PC-3 (cell line): ENCODE measurements around the gene HDAC1.

Experiments used
- EZH2 ChIP-seq: fragments of 300-600 bp; sonication (generic); IDR thresholded peaks from one replicate; pipeline ENCODE4 v1.6.1; 2017; ENCODE audit warnings: antibody characterized with exemption, mild to moderate bottlenecking, low read length; ENCODE audit not compliant: unreplicated experiment
- EZH2phosphoT487 ChIP-seq: fragments of 300-600 bp; sonication (generic); IDR thresholded peaks from 2 replicates; pipeline ENCODE4 v1.6.1; 2018; ENCODE audit warnings: mild to moderate bottlenecking, antibody characterized with exemption, low read length, borderline replicate concordance
- TF ChIP-seq, protein P1 (sequence below): fragments of 300-600 bp; sonication (generic); conservative IDR thresholded peaks from 2 replicates; pipeline ENCODE4 v1.5.1; 2017; ENCODE audit warnings: antibody characterized with exemption, low read depth, mild to moderate bottlenecking, low read length

DNA sequence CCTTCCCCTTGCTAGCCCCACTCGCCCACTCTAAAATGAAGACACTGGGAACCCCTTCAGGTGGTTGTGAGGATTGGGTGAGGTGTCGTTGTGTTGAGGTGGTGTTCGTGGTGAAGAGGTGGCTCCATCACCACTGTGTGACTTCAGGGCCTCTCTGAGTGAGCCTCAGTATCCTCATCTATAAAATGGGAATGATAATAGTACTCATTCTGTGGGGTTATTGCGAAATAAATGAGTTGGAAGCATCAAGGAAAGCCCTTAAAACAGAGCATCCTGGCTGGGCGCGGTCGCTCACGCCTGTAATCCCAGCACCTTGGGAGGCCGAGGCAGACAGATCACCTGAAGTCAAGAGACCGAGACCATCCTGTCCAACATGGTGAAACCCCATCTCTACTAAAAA, 50.8 kb downstream of the HDAC1 start:
- TF ChIP-seq, protein P1, sequence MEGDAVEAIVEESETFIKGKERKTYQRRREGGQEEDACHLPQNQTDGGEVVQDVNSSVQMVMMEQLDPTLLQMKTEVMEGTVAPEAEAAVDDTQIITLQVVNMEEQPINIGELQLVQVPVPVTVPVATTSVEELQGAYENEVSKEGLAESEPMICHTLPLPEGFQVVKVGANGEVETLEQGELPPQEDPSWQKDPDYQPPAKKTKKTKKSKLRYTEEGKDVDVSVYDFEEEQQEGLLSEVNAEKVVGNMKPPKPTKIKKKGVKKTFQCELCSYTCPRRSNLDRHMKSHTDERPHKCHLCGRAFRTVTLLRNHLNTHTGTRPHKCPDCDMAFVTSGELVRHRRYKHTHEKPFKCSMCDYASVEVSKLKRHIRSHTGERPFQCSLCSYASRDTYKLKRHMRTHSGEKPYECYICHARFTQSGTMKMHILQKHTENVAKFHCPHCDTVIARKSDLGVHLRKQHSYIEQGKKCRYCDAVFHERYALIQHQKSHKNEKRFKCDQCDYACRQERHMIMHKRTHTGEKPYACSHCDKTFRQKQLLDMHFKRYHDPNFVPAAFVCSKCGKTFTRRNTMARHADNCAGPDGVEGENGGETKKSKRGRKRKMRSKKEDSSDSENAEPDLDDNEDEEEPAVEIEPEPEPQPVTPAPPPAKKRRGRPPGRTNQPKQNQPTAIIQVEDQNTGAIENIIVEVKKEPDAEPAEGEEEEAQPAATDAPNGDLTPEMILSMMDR, result no peak
- TF ChIP-seq EZH2 (no peak), EZH2phosphoT487 (no peak)
